Tibial artery (tissue), 4 donors: ENCODE measurements around the gene CSNK1D.
"Not testable (repeated sequence)": the region's sequence is repeated elsewhere in the genome, so short reads cannot be mapped to it uniquely, and the experiment has no call there.

ENCODE experiments used
- DNase-seq, 2 donors: peaks; one replicate each; pipeline ENCODE4 v3.0.0-alpha.2; 2019
- H3K27ac ChIP-seq, 2 donors: fragments of 200-600 bp; sonication (generic) in 1 of 2; 1 replicate in 1 of 2; 2 replicates in 1 of 2; pipeline ENCODE4 v1.5.1; 2018 to 2019; ENCODE audit warnings: mild to moderate bottlenecking in 1 of 2
- H3K27me3 ChIP-seq, 2 donors: fragments of 200-600 bp; sonication (generic) in 1 of 2; one replicate each; pipeline versions ENCODE4 v1.5.1 to v1.6.0; 2016 to 2019
- H3K36me3 ChIP-seq, 3 donors: fragments of 200-600 bp; sonication (generic) in 2 of 3; one replicate each; pipeline ENCODE4 v1.5.1; 2016 to 2019; ENCODE audit warnings: mild to moderate bottlenecking in 2 of 3
- H3K4me1 ChIP-seq, 4 donors: fragments of 200-600 bp; sonication (generic) in 2 of 4; 1 replicate in 3 of 4; 2 replicates in 1 of 4; pipeline ENCODE4 v1.5.1; 2016 to 2019
- H3K4me3 ChIP-seq, 2 donors: fragments of 200-600 bp; sonication (generic) in 1 of 2; 1 replicate in 1 of 2; 2 replicates in 1 of 2; pipeline ENCODE4 v1.5.1; 2018 to 2019; ENCODE audit warnings: mild to moderate bottlenecking in 2 of 2
- H3K9me3 ChIP-seq, 3 donors: fragments of 200-600 bp; sonication (generic) in 1 of 3; one replicate each; pipeline ENCODE4 v1.5.1; 2016 to 2019
- intact Hi-C: fragments of 100-400 bp; cut with DNase I; formaldehyde crosslinking; loops from one replicate; pipeline ENCODE4 v1.15.0; 2023; ENCODE audit warnings: low total_unique reads
- TF ChIP-seq, protein P1 (sequence below), 2 experiments: fragments of 200-600 bp in 1 of 2; fragments of 450-650 bp in 1 of 2; IDR thresholded peaks; one replicate each; pipeline ENCODE4 v1.5.1; 2017 to 2019; ENCODE audit warnings: antibody characterized with exemption in 2 of 2, mild to moderate bottlenecking in 1 of 2, moderate library complexity in 1 of 2

The CSNK1D gene

DNA sequence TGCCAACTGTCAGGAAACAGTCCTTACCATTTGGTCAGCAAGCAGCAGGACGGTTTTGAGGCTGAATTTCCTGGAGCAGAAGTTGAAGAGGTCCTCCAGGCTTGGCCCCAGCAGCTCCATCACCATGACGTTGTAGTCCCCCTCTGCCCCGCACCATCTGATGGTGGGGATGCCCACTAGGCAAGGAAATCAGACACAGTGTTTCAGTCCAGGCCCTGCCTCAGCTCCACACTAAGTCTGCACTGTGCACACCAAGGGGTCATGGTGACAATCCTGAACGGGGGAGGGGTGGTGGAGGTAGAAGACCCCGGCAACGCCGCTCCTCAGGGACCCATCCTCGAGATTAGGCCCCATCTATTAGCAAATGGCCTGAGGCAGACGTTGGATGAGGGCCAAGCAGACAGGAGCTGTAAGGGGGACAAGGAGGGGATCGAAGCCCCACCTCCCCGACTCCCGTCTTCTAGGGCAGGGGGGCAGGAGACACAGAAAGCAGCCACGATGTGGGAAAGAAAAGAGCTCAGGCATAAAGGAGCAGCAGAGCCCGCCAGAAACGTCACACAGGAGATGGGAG is 18.0 kb downstream of the CSNK1D start:
- Histone ChIP-seq H3K4me3 (no peak overlapping the region), H3K27me3 (no peaks in the 10 kb centered on the region), H3K4me1 (peaks cover 0 to 3% (median 0%) of the 10 kb centered on the region in 4 donors), H3K36me3 (peaks cover 68 to 97% (median 77%) of the 10 kb centered on the region in 3 donors), H3K9me3 (no peaks in the 10 kb centered on the region), H3K27ac (no peak overlapping the region)
- intact Hi-C loops, result no loop called here
- no peak for DNase-seq
- TF ChIP-seq, protein P1, sequence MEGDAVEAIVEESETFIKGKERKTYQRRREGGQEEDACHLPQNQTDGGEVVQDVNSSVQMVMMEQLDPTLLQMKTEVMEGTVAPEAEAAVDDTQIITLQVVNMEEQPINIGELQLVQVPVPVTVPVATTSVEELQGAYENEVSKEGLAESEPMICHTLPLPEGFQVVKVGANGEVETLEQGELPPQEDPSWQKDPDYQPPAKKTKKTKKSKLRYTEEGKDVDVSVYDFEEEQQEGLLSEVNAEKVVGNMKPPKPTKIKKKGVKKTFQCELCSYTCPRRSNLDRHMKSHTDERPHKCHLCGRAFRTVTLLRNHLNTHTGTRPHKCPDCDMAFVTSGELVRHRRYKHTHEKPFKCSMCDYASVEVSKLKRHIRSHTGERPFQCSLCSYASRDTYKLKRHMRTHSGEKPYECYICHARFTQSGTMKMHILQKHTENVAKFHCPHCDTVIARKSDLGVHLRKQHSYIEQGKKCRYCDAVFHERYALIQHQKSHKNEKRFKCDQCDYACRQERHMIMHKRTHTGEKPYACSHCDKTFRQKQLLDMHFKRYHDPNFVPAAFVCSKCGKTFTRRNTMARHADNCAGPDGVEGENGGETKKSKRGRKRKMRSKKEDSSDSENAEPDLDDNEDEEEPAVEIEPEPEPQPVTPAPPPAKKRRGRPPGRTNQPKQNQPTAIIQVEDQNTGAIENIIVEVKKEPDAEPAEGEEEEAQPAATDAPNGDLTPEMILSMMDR (IDR thresholded peaks at IDR 0.05), result no peak

DNA sequence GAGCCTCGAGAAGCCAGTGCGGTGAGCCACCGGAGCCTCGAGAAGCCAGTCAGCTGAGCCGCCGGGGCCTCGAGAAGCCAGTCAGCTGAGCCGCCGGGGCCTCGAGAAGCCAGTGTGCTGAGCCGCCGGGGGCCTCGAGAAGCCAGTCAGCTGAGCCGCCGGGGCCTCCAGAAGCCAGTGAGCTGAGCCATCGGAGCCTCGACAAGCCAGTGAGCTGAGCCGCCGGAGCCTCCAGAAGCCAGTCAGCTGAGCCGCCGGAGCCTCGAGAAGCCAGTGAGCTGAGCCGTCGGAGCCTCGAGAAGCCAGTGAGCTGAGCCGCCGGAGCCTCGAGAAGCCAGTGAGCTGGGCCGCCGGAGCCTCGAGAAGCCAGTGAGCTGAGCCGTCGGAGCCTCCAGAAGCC is 18.8 kb downstream of the CSNK1D start:
- peaks cover 72 to 97% (median 78%) of the 10 kb centered on the region in 3 donors for H3K36me3 ChIP-seq

DNA sequence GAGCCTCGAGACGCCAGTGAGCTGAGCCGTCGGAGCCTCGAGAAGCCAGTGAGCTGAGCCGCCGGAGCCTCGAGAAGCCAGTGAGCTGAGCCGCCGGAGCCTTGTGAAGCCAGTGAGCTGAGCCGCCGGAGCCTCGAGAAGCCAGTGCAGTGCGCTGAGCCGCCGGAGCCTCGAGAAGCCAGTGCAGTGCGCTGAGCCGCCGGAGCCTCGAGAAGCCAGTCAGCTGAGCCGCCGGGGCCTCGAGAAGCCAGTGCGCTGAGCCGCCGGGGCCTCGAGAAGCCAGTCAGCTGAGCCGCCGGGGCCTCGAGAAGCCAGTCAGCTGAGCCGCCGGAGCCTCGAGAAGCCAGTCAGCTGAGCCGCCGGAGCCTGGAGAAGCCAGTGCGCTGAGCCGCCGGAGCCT is 19.4 kb downstream of the CSNK1D start:
- H3K4me1 ChIP-seq, DNase-seq, H3K27ac ChIP-seq, H3K9me3 ChIP-seq, H3K27me3 ChIP-seq, intact Hi-C loops, H3K4me3 ChIP-seq: not testable (repeated sequence)
- peaks cover 79 to 97% (median 79%) of the 10 kb centered on the region in 3 donors for H3K36me3 ChIP-seq

More for the DNA sequence above, 18.8 kb downstream of the CSNK1D start:
- H3K4me3 ChIP-seq, DNase-seq, intact Hi-C loops, H3K27ac ChIP-seq, H3K4me1 ChIP-seq, H3K9me3 ChIP-seq, H3K27me3 ChIP-seq: not testable (repeated sequence)

DNA sequence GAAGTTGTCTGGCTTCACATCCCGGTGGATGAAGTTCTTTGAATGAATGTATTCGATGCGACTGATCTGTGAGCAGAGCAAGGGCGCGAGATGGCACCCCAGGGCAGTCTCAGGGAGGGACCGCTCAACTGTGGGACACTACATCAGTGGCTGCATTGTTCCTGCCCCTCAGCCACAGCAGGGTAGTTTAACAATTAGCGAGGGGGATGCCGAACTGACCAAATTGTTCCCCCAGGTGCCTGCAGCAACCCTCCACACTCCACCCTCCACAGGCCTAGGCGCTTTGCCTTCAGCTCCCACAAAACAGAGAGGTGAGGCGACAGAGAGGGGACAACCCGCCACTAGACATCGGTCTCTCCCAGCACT is 20.3 kb downstream of the CSNK1D start:
- intact Hi-C loops, result no loop called here
- no peaks in the 10 kb centered on the region for H3K27me3 ChIP-seq
- TF ChIP-seq, protein P1 (IDR thresholded peaks at IDR 0.05), result no peak
- peaks cover 80 to 97% (median 82%) of the 10 kb centered on the region in 3 donors for H3K36me3 ChIP-seq
- H3K9me3 ChIP-seq, result no peaks in the 10 kb centered on the region
- no peak for DNase-seq
- H3K27ac ChIP-seq, result no peak overlapping the region
- H3K4me3 ChIP-seq, result no peak overlapping the region
- H3K4me1 ChIP-seq, result peaks cover 0 to 3% (median 0%) of the 10 kb centered on the region in 4 donors

DNA sequence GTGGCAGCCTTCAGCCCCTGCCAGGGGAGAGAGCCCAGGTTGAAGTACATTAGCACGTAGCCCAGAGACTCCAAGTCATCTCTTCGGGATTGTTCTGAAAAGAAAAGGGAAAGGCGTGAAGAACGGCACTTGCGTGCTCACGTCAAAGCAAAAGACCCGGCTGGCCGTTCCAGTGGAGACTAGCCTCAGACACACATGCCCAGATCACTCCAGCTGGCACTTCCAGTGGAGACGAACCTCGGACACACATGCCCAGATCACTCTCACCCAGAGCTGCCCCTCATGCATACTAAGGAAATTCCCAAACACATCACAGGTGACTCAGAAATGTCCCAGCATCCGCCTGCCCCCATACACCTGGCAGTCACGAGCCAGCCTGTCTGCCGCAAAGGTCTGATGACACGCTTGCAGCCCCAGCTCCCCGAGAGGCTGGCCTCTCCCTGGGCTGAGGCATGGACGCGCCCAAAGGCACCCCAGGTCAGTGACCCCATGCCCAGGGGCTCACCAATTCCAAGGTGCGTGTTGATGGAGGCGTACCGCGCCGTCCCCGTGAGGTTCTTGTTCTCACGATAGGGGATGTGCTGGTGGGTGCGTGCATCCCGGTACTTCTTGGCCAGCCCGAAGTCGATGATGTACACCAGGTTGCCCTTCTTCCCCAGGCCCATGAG is 20.9 kb downstream of the CSNK1D start:
- Histone ChIP-seq H3K4me3 (no peak overlapping the region), H3K9me3 (no peaks in the 10 kb centered on the region), H3K27me3 (no peaks in the 10 kb centered on the region), H3K27ac (no peak overlapping the region), H3K4me1 (peaks cover 0 to 4% (median 1%) of the 10 kb centered on the region in 4 donors), H3K36me3 (peaks cover 80 to 97% (median 86%) of the 10 kb centered on the region in 3 donors)
- TF ChIP-seq, protein P1 (IDR thresholded peaks at IDR 0.05), result no peak
- intact Hi-C loops, result no loop called here
- no peak for DNase-seq

DNA sequence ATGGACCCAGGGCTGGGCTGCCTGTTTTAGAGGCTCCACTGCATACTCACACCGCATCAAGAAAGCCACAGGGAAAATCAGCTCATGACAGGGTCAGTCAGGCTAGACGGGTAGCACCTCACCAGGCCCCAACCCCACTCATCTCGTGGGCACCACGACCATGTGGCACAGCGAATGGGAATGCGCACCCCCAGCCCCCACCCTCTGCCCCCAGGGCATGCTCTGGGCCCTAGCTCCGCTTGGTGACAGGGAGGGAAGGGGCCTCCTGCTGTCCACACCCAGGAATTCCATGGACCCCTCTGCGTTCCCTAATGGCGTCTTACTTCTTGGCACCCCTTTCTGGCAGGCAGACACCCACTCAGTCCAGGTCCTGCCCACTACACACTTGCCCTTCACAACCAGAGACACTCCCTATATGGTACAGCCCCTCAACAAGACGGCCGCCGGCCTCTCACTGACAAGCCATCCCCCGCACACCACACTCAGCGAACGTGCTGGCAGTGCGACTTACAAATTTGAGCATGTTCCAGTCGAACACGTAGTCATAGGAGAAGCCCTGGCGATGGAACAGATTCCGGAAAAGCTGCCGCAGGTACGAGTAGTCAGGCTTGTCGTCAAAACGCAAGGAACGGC is 22.5 kb downstream of the CSNK1D start:
- H3K27ac ChIP-seq, result no peak overlapping the region
- TF ChIP-seq, protein P1 (IDR thresholded peaks at IDR 0.05), result no peak
- intact Hi-C loops, result no loop called here

More for the DNA sequence above, 22.5 kb downstream of the CSNK1D start:
- no peaks in the 10 kb centered on the region for H3K9me3 ChIP-seq
- H3K4me1 ChIP-seq, result peaks cover 0 to 21% (median 16%) of the 10 kb centered on the region in 4 donors
- no peak for DNase-seq
- H3K4me3 ChIP-seq, result no peak overlapping the region
- H3K36me3 ChIP-seq, result peaks cover 88 to 100% (median 91%) of the 10 kb centered on the region in 3 donors
- no peaks in the 10 kb centered on the region for H3K27me3 ChIP-seq
